Islet of Langerhans (tissue), 1 donor: ENCODE measurements around the gene GYPC.
"Not testable (repeated sequence)": the region's sequence is repeated elsewhere in the genome, so short reads cannot be mapped to it uniquely, and the experiment has no call there.

Experiments
- FAIRE-seq: peaks from one replicate; lab custom pipeline; 2011; peaks lifted over from hg19 to GRCh38; lab: Jason Lieb, UNC

Gene GYPC

GRCh38 chr2:126699716-126700581 lies 44.0 kb downstream of the GYPC start:
- no peak for FAIRE-seq

- no peak for FAIRE-seq
Measured at GRCh38 chr2:126700677-126701076, 44.7 kb downstream of the GYPC start.

GRCh38 chr2:126703311-126703710 lies 47.4 kb downstream of the GYPC start:
- no peak for FAIRE-seq

GRCh38 chr2:126704434-126705160 lies 48.6 kb downstream of the GYPC start:
- no peak for FAIRE-seq

GRCh38 chr2:126707191-126707590 lies 51.2 kb downstream of the GYPC start:
- no peak for FAIRE-seq

GRCh38 chr2:126707941-126708340 lies 52.0 kb downstream of the GYPC start:
- FAIRE-seq, result no peak

- no peak for FAIRE-seq
Measured at GRCh38 chr2:126714191-126714965, 58.4 kb downstream of the GYPC start.

- FAIRE-seq, result no peak
Measured at GRCh38 chr2:126715111-126715510, 59.2 kb downstream of the GYPC start.

- no peak for FAIRE-seq
Measured at GRCh38 chr2:126715576-126716406, 59.8 kb downstream of the GYPC start.

- FAIRE-seq, result not testable (repeated sequence)
Measured at GRCh38 chr2:126717277-126717676, 61.3 kb downstream of the GYPC start.

GRCh38 chr2:126717928-126718327 lies 62.0 kb downstream of the GYPC start:
- no peak for FAIRE-seq

- no peak for FAIRE-seq
Measured at GRCh38 chr2:126719191-126719832, 63.4 kb downstream of the GYPC start.

GRCh38 chr2:126719833-126720351 lies 63.9 kb downstream of the GYPC start:
- FAIRE-seq, result no peak

GRCh38 chr2:126720638-126721037 lies 64.7 kb downstream of the GYPC start:
- no peak for FAIRE-seq

- no peak for FAIRE-seq
Measured at GRCh38 chr2:126722081-126722480, 66.1 kb downstream of the GYPC start.

GRCh38 chr2:126722546-126722945 lies 66.6 kb downstream of the GYPC start:
- no peak for FAIRE-seq

GRCh38 chr2:126723281-126723815 lies 67.4 kb downstream of the GYPC start:
- no peak for FAIRE-seq

- no peak for FAIRE-seq
Measured at GRCh38 chr2:126725580-126725979, 69.6 kb downstream of the GYPC start.

- FAIRE-seq, result no peak
Measured at GRCh38 chr2:126729896-126730295, 73.9 kb downstream of the GYPC start.

- no peak for FAIRE-seq
Measured at GRCh38 chr2:126730655-126731054, 74.7 kb downstream of the GYPC start.

GRCh38 chr2:126731353-126731752 lies 75.4 kb downstream of the GYPC start:
- FAIRE-seq, result no peak
